Measurements from ENCODE around the gene RANBP3L.
A peak's percentile ranks its signal among the peaks of the same experiment; 100 is the strongest.
"Not testable (repeated sequence)": the region's sequence is repeated elsewhere in the genome, so short reads cannot be mapped to it uniquely, and the experiment has no call there.

RANBP3L gene

GRCh38 chr5:36301858-36302603 lies at the start of gene RANBP3L:
Gene RANBP3L (minus strand): TSS chr5:36301902. CDS start chr5:36301416, 486 bp downstream.
- DNase-seq: peak; percentile 53 to 69

GRCh38 chr5:36346896-36347690 lies 45.4 kb upstream of the RANBP3L start:
- no peak for DNase-seq

GRCh38 chr5:36344899-36345298 lies 43.2 kb upstream of the RANBP3L start:
- DNase-seq: no peak

- DNase-seq: not testable (repeated sequence)
Observed at GRCh38 chr5:36341720-36342119, 40.0 kb upstream of the RANBP3L start.

- DNase-seq: peak; percentile 88 to 91
Observed at GRCh38 chr5:36337597-36337996, 35.9 kb upstream of the RANBP3L start.

GRCh38 chr5:36334315-36334714 lies 32.6 kb upstream of the RANBP3L start:
- DNase-seq: no peak

- DNase-seq: not testable (repeated sequence)
Observed at GRCh38 chr5:36332720-36333119, 31.0 kb upstream of the RANBP3L start.

- no peak for DNase-seq
Observed at GRCh38 chr5:36325196-36325595, 23.5 kb upstream of the RANBP3L start.

GRCh38 chr5:36323926-36324781 lies 22.5 kb upstream of the RANBP3L start:
- DNase-seq: no peak

GRCh38 chr5:36312953-36313672 lies 11.4 kb upstream of the RANBP3L start:
- no peak for DNase-seq

- no peak for DNase-seq
Observed at GRCh38 chr5:36311956-36312355, 10.3 kb upstream of the RANBP3L start.

GRCh38 chr5:36310138-36310537 lies 8.4 kb upstream of the RANBP3L start:
- no peak for DNase-seq

GRCh38 chr5:36305571-36306326 lies 4.0 kb upstream of the RANBP3L start:
- peak; percentile 31 to 72 for DNase-seq

- no peak for DNase-seq
Observed at GRCh38 chr5:36304095-36304805, 2.5 kb upstream of the RANBP3L start.

GRCh38 chr5:36300927-36301540 lies 668 bp downstream of the RANBP3L start:
- no peak for DNase-seq

- DNase-seq: no peak
Observed at GRCh38 chr5:36300191-36300926, 1.3 kb downstream of the RANBP3L start.

GRCh38 chr5:36298552-36298951 lies 3.1 kb downstream of the RANBP3L start:
- DNase-seq: no peak

- no peak for DNase-seq
Observed at GRCh38 chr5:36297653-36298052, 4.0 kb downstream of the RANBP3L start.

GRCh38 chr5:36285837-36286615 lies 15.7 kb downstream of the RANBP3L start:
- DNase-seq: no peak

All from NCI-H526 (cell line).